H1 (cell line): Measurements from ENCODE around the gene PLCH2. TPM values are rescaled to one million over a fixed set of nuclear protein-coding genes. Genes with fewer than 3 reads are reported as not detected.

ENCODE experiments used
- HDAC6 ChIP-seq: IDR thresholded peaks from one replicate; pipeline ENCODE4 v1.7.1; 2012; ENCODE audit warnings: low read depth, mild to moderate bottlenecking, inconsistent platforms, low read length, moderate library complexity
- polyA plus RNA-seq, 7 experiments: library from polyadenylated mRNA; depleted of rRNA in 3 of 7; stranded (reverse) in 5 of 7; unstranded in 2 of 7; fragments of >200 nt in 5 of 7; fragments of 200-250 nt in 2 of 7; gene quantifications; 1 replicate in 5 of 7; 2 replicates in 1 of 7; 4 replicates in 1 of 7; pipeline versions ENCODE4 v1.2.1 to v1.2.3, GENCODE V29; 2011 to 2013; ENCODE audit warnings: missing spikeins in 2 of 7, mixed read lengths in 2 of 7
- total RNA-seq: library from RNA; stranded (reverse); fragmentation: NEBNext Ultra II Directional; extraction: Animal tissue kit (Norgen Biotek cat#: 25700); gene quantifications from 2 replicates; pipeline ENCODE4 v1.2.1, GENCODE V29; 2021

Gene PLCH2
- total and polyA plus RNA-seq, 2 of the 8 experiments (the other 6 are each of a cell fraction or from before 2014, with no cell fraction given), result 0.14 to 0.19 TPM

DNA sequence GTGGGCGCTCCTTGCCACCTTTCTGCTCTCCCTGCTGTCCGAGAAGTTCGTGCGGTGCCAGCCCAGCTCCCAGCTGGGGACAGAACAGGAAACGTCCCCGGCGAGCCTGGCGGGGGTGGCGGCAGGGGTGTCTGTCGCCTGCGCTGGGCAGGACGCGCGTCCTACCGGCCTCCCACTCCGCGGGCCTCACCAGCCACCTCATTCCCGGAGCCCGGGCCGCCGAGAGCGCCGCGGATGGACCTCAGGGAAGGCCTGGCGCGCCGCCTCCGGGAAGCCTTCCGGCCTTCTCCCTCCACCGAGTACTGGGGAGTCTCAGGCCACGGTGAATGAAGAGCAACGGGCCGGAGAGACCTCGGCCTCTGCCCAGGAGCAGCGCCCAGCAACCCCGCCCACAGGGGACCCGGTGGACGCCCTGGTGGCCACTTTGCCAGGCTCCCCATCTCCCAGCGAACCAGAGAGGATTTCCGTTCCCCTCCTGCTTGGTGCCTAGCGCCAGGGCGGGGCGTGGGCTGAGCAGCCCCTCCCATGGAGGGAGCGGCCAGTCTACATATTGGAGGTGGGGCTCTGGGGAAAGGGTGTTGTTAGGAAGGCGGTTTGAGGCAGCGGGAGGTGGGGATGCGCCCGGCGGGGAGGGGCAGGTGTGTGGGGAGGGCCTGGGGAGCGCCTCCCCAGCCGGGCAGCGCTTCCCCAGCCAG lies 70.6 kb downstream of the PLCH2 start (continued):
- no peak for TF ChIP-seq HDAC6
- TF ChIP-seq, all 59 proteins: peak for 4
